GM12878 (cell line): Measurements from ENCODE around the gene CDH4. TPM values are rescaled to one million over a fixed set of nuclear protein-coding genes. Genes with fewer than 3 reads are reported as not detected.

ENCODE experiments used
- ATAC-seq: fragments of 200-7000 bp; cut with Tn5 transposase; 3 replicates; pipeline ENCODE4 v1.9.1; 2020; ENCODE audit warnings: mild to moderate bottlenecking, moderate library complexity
- BruUV-seq: library from RNA; stranded (reverse); fragments of 400-500 nt; replicated peaks from 2 replicates; lab custom pipeline; 2021; lab: Mats Ljungman, UMichigan
- CTCF ChIA-PET: fragments of 300-600 bp; sonication (Branson Sonifier 250); formaldehyde crosslinking; extraction: SDS; loops from one replicate; lab custom pipeline; 2021; ENCODE audit warnings: inconsistent platforms; lab: Yijun Ruan, JAX
- POLR2A ChIA-PET: fragments of 350-600 bp; formaldehyde crosslinking; extraction: SDS; loops from one replicate; lab custom pipeline; 2021; ENCODE audit warnings: inconsistent platforms; lab: Charles Lee
- RAD21 ChIA-PET: fragments of 300-600 bp; sonication (Branson Sonifier 250); formaldehyde crosslinking; loops from one replicate; lab custom pipeline; 2023; ENCODE audit warnings: antibody characterized with exemption; ENCODE audit not compliant: unreplicated experiment; lab: Charles Lee
- SMC1A ChIA-PET: fragments of 300-600 bp; sonication (Branson Sonifier 250); formaldehyde crosslinking; loops from one replicate; lab custom pipeline; 2023; ENCODE audit not compliant: unreplicated experiment, uncharacterized antibody; lab: Charles Lee
- DNase-seq: peaks from one replicate; pipeline ENCODE4 v3.0.0-alpha.2; 2011; ENCODE audit warnings: low read depth, low spot score
- FAIRE-seq: peaks from 3 replicates; lab custom pipeline; 2011; peaks lifted over from hg19 to GRCh38; lab: Jason Lieb, UNC
- H2AFZ ChIP-seq: 2 replicates; pipeline ENCODE4 v1.6.0; 2011; ENCODE audit warnings: low read depth, low read length, control low read depth; ENCODE audit not compliant: control insufficient read depth
- H3K27ac ChIP-seq: 2 replicates; pipeline ENCODE4 v1.5.1; 2011; ENCODE audit warnings: control low read depth; ENCODE audit not compliant: control insufficient read depth, insufficient read depth
- H3K27me3 ChIP-seq, 2 experiments: replicated peaks in 1 of 2; 2 replicates each; pipeline versions ENCODE4 v1.6.0 to v1.6.1; 2011; ENCODE audit warnings: low read length in 1 of 2; ENCODE audit not compliant: control insufficient read depth in 2 of 2, insufficient read depth in 2 of 2
- H3K36me3 ChIP-seq, 2 experiments: 2 replicates each; pipeline ENCODE4 v1.5.1; 2011; ENCODE audit warnings: low read length in 1 of 2; ENCODE audit not compliant: control insufficient read depth in 2 of 2, insufficient read depth in 2 of 2
- H3K4me1 ChIP-seq: 2 replicates; pipeline ENCODE4 v1.6.1; 2011; ENCODE audit warnings: mild to moderate bottlenecking, low read length, moderate library complexity, mixed read lengths; ENCODE audit not compliant: control insufficient read depth, insufficient read depth
- H3K4me2 ChIP-seq: 2 replicates; pipeline ENCODE4 v1.6.0; 2011; ENCODE audit warnings: control low read depth; ENCODE audit not compliant: control insufficient read depth, insufficient read depth
- H3K4me3 ChIP-seq: fragments of 200-600 bp; sonication (generic); 2 replicates; pipeline ENCODE4 v1.5.1; 2016
- H3K79me2 ChIP-seq: 2 replicates; pipeline ENCODE4 v1.6.0; 2011; ENCODE audit warnings: low read length; ENCODE audit not compliant: control insufficient read depth, insufficient read depth
- H3K9ac ChIP-seq: 2 replicates; pipeline ENCODE4 v1.8.0; 2011; ENCODE audit warnings: low read length, control low read depth, mixed read lengths; ENCODE audit not compliant: control insufficient read depth, insufficient read depth
- H3K9me3 ChIP-seq: replicated peaks from 3 replicates; pipeline ENCODE4 v1.5.1; 2011; ENCODE audit warnings: mild to moderate bottlenecking, low read length; ENCODE audit not compliant: control insufficient read depth, insufficient read depth
- H4K20me1 ChIP-seq: 2 replicates; pipeline ENCODE4 v1.6.0; 2011; ENCODE audit not compliant: control insufficient read depth, insufficient read depth
- ATF3 ChIP-seq: IDR thresholded peaks from 2 replicates; pipeline ENCODE4 v1.6.1; 2011; ENCODE audit warnings: low read depth, mild to moderate bottlenecking, low read length, moderate library complexity, borderline replicate concordance; ENCODE audit errors: extremely low read depth
- BCL11A ChIP-seq: IDR thresholded peaks from 2 replicates; pipeline ENCODE4 v1.6.1; 2011; ENCODE audit warnings: low read depth, low read length
- BCLAF1 ChIP-seq: fragments of 450-650 bp; IDR thresholded peaks from 2 replicates; pipeline ENCODE4 v1.6.1; 2017; ENCODE audit warnings: antibody characterized with exemption, mild to moderate bottlenecking, moderate library complexity
- E2F4 ChIP-seq: IDR thresholded peaks from 2 replicates; pipeline ENCODE4 v1.6.1; 2012; ENCODE audit warnings: low read depth, low read length, improper control_type of control experiment
- E4F1 ChIP-seq: fragments of 450-650 bp; IDR thresholded peaks from 2 replicates; pipeline ENCODE4 v1.6.1; 2018; ENCODE audit warnings: borderline replicate concordance, mild to moderate bottlenecking; ENCODE audit not compliant: partially characterized antibody
- EZH2 ChIP-seq: IDR thresholded peaks from 2 replicates; pipeline ENCODE4 v1.6.1; 2012; ENCODE audit warnings: low read depth, mild to moderate bottlenecking, control low read depth, inconsistent platforms, low read length, borderline replicate concordance; ENCODE audit not compliant: control insufficient read depth
- MYC ChIP-seq: IDR thresholded peaks from 2 replicates; pipeline ENCODE4 v1.6.1; 2011; ENCODE audit warnings: mild to moderate bottlenecking, low read length, moderate library complexity, inconsistent platforms; ENCODE audit not compliant: insufficient read depth, insufficient replicate concordance, insufficient read length, severe bottlenecking
- NFYB ChIP-seq: IDR thresholded peaks from 2 replicates; pipeline ENCODE4 v1.6.1; 2011; ENCODE audit warnings: low read depth, mild to moderate bottlenecking, low read length, improper control_type of control experiment, moderate library complexity; ENCODE audit not compliant: insufficient read depth
- PKNOX1 ChIP-seq: fragments of 450-650 bp; IDR thresholded peaks from 2 replicates; pipeline ENCODE4 v1.6.1; 2016; ENCODE audit warnings: mild to moderate bottlenecking
- POU2F2 ChIP-seq: IDR thresholded peaks from 3 replicates; pipeline ENCODE4 v1.6.1; 2011; ENCODE audit warnings: low read depth, mild to moderate bottlenecking, low read length, borderline replicate concordance
- RAD21 ChIP-seq: IDR thresholded peaks from 2 replicates; pipeline ENCODE4 v1.6.1; 2011; ENCODE audit warnings: mild to moderate bottlenecking, low read depth, low read length, moderate library complexity; ENCODE audit not compliant: insufficient read depth
- SUPT20H ChIP-seq: IDR thresholded peaks from 2 replicates; pipeline ENCODE4 v1.6.1; 2011; ENCODE audit warnings: low read depth, mild to moderate bottlenecking, low read length, moderate library complexity, borderline replicate concordance; ENCODE audit not compliant: control insufficient read depth
- WGBS: methylation state at CpG from one replicate; pipeline ENCODE4 v1.1.6; 2016; ENCODE audit warnings: low lambda C conversion rate; ENCODE audit not compliant: insufficient replicate concordance, insufficient coverage; ENCODE audit errors: missing lambda C conversion rate; 5-methylcytosine and 5-hydroxymethylcytosine counted together
- in situ Hi-C: fragments of 300-500 bp; cut with MboI; formaldehyde crosslinking; loops from 9 replicates; pipeline ENCODE4 v1.14.3; 2018; ENCODE audit warnings: mixed read lengths
- intact Hi-C: fragments of 100-400 bp; cut with micrococcal nuclease; formaldehyde crosslinking; loops from one replicate; pipeline ENCODE4 v1.14.2; 2022; ENCODE audit not compliant: unreplicated experiment
- polyA plus RNA-seq, 11 experiments: library from polyadenylated mRNA; depleted of rRNA in 4 of 11; unstranded in 6 of 11; stranded (reverse) in 5 of 11; fragments of >200 nt; fragmentation: Nextera tagmentation in 4 of 11; fragmentation: Illumina TruSeq in 1 of 11; extraction: Ambion mirVana in 4 of 11; extraction: Trizol in 1 of 11; gene quantifications; 1 replicate in 1 of 11; 2 replicates in 10 of 11; pipeline versions ENCODE4 v1.2.1 to v1.2.3, GENCODE V29; 2011 to 2016; ENCODE audit warnings: inconsistent platforms in 2 of 11, missing spikeins in 2 of 11, low read depth in 1 of 11
- total RNA-seq, 4 experiments: library from RNA; depleted of rRNA in 3 of 4; stranded (reverse); fragments of >200 nt in 3 of 4; fragmentation: Illumina TruSeq in 1 of 4; extraction: Trizol in 1 of 4; gene quantifications; 2 replicates each; pipeline versions ENCODE4 v1.2.1 to v1.2.3, GENCODE V29; 2013 to 2021

The CDH4 gene
- total and polyA plus RNA-seq, 10 of the 15 experiments (the other 5 are each of a cell fraction or from before 2014, with no cell fraction given) = not detected

- TF ChIP-seq ATF3 (no peak), NFYB (no peak)
- TF ChIP-seq, all 136 proteins: peak for 0
These were observed 91.9 kb downstream of the CDH4 start (continued) for GRCh38 chr20:61343934-61344333.

- no peak overlapping the region for H3K27ac ChIP-seq
- FAIRE-seq (no peak), ATAC-seq (no peak), DNase-seq (no peak)
- CTCF ChIA-PET = no interaction called here
- no peaks in the 10 kb centered on the region for H3K4me1 ChIP-seq
- 25% methylated on average over 8 of the region's 8 CpGs for WGBS
- no peak overlapping the region for H3K4me3 ChIP-seq
- in situ Hi-C loops = loop anchor here (25.0 kb wide), 1 partner anchor 1558 kb away; no protein-coding TSS in a partner anchor
- no peak overlapping the region for H2AFZ ChIP-seq
- RAD21 ChIA-PET = no interaction called here
- H3K4me2 ChIP-seq = no peak overlapping the region
- intact Hi-C loops = no loop called here
- POLR2A ChIA-PET = no interaction called here
- no peaks in the 10 kb centered on the region; the same call in 2 of the 3 replicates for H3K9me3 ChIP-seq
- BruUV-seq = no TSS peak
- no peaks in the 10 kb centered on the region for H4K20me1 ChIP-seq
- no peak overlapping the region for H3K9ac ChIP-seq
- no peaks in the 10 kb centered on the region for H3K27me3 ChIP-seq
- no peaks in the 10 kb centered on the region for H3K79me2 ChIP-seq
- H3K36me3 ChIP-seq = no peaks in the 10 kb centered on the region
- SMC1A ChIA-PET = no interaction called here
- TF ChIP-seq POU2F2 (no peak), SUPT20H (no peak), NFYB (no peak), BCL11A (no peak), PKNOX1 (no peak), RAD21 (no peak), BCLAF1 (no peak), E2F4 (no peak), EZH2 (no peak), MYC (no peak), E4F1 (no peak)
These were observed 93.6 kb downstream of the CDH4 start for GRCh38 chr20:61345656-61346055.
